WERI-Rb-1 (cell line): Measurements from ENCODE around the gene TMEM100.

Experiments used
- DNase-seq: peaks from one replicate; pipeline ENCODE4 v3.0.0-alpha.2; 2020
- H3K27ac ChIP-seq: fragments of 250-450 bp; sonication (Bioruptor Pico); 2 replicates; pipeline ENCODE4 v1.5.1; 2020; ENCODE audit warnings: mild to moderate bottlenecking, moderate library complexity
- H3K27me3 ChIP-seq: fragments of 250-450 bp; sonication (Bioruptor Pico); 2 replicates; pipeline ENCODE4 v1.5.1; 2021; ENCODE audit warnings: mild to moderate bottlenecking, low read depth, moderate library complexity; ENCODE audit not compliant: insufficient read depth, severe bottlenecking
- H3K36me3 ChIP-seq: fragments of 250-450 bp; sonication (Bioruptor Pico); 2 replicates; pipeline ENCODE4 v1.5.1; 2020; ENCODE audit warnings: mild to moderate bottlenecking, moderate library complexity
- H3K4me3 ChIP-seq: 2 replicates; pipeline ENCODE4 v1.5.1; 2011; ENCODE audit warnings: low read depth, mild to moderate bottlenecking, control low read depth, low read length
- H3K9me3 ChIP-seq: fragments of 250-450 bp; sonication (Bioruptor Pico); 2 replicates; pipeline ENCODE4 v1.5.1; 2021; ENCODE audit warnings: mild to moderate bottlenecking, moderate library complexity; ENCODE audit not compliant: severe bottlenecking
- TF ChIP-seq, protein P1 (sequence below): IDR thresholded peaks from 2 replicates; pipeline ENCODE4 v1.5.1; 2011; ENCODE audit warnings: low read depth, mild to moderate bottlenecking, control low read depth, inconsistent platforms, low read length

Gene TMEM100

GRCh38 chr17:55765472-55765871 lies 42.8 kb upstream of the TMEM100 start:
- no peak overlapping the region for H3K27ac ChIP-seq
- DNase-seq = no peak
- H3K27me3 ChIP-seq = no peaks in the 10 kb centered on the region
- H3K9me3 ChIP-seq = no peaks in the 10 kb centered on the region
- TF ChIP-seq, protein P1, sequence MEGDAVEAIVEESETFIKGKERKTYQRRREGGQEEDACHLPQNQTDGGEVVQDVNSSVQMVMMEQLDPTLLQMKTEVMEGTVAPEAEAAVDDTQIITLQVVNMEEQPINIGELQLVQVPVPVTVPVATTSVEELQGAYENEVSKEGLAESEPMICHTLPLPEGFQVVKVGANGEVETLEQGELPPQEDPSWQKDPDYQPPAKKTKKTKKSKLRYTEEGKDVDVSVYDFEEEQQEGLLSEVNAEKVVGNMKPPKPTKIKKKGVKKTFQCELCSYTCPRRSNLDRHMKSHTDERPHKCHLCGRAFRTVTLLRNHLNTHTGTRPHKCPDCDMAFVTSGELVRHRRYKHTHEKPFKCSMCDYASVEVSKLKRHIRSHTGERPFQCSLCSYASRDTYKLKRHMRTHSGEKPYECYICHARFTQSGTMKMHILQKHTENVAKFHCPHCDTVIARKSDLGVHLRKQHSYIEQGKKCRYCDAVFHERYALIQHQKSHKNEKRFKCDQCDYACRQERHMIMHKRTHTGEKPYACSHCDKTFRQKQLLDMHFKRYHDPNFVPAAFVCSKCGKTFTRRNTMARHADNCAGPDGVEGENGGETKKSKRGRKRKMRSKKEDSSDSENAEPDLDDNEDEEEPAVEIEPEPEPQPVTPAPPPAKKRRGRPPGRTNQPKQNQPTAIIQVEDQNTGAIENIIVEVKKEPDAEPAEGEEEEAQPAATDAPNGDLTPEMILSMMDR = no peak
- H3K36me3 ChIP-seq = no peaks in the 10 kb centered on the region
- no peak overlapping the region for H3K4me3 ChIP-seq

GRCh38 chr17:55764610-55765009 lies 41.9 kb upstream of the TMEM100 start:
- DNase-seq = no peak
- Histone ChIP-seq H3K4me3 (no peak overlapping the region), H3K27ac (no peak overlapping the region), H3K27me3 (no peaks in the 10 kb centered on the region), H3K36me3 (no peaks in the 10 kb centered on the region), H3K9me3 (no peaks in the 10 kb centered on the region)
- TF ChIP-seq, protein P1 = no peak

- no peak overlapping the region for H3K27ac ChIP-seq
Observed at GRCh38 chr17:55763856-55764255, 41.2 kb upstream of the TMEM100 start.

GRCh38 chr17:55762086-55762858 lies 39.6 kb upstream of the TMEM100 start:
- TF ChIP-seq, protein P1 = no peak

More at GRCh38 chr17:55763856-55764255, 41.2 kb upstream of the TMEM100 start:
- Histone ChIP-seq H3K4me3 (no peak overlapping the region), H3K36me3 (no peaks in the 10 kb centered on the region), H3K9me3 (no peaks in the 10 kb centered on the region), H3K27me3 (no peaks in the 10 kb centered on the region)
- no peak for DNase-seq
- TF ChIP-seq, protein P1 = no peak

DNA sequence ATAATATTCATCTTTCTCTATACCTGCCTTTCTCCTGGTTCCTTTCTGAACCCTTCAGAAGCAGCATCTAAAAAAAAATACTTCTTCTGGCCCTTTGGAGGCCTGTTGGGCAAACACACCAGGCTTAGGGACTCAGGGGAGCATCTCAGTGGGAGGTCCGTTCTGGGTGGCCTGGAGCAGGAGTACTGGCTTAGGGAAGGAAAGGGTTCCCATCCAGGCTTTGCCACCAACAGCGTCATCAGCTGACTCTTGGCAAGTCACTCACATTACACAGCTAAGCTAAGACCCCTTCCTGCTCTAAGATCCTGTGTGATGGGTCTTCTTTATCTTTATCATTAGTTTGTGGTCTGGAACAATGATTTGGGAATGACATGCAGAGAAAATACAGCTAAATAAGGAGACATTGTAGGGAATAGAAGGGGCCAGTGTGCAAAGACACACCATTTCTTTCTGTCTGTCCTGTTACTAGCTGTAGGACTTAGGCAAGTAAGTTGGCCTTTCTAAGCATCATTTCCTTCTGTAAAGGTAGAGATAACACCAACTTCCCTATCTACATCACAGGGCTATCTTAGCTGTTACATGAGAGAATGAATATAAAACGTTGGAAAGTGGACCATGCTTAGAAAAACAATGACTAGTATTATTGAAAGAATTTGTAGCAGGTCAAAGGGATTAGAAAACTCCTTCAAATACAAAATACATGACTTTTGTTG lies 38.1 kb upstream of the TMEM100 start:
- Histone ChIP-seq H3K4me3 (no peak overlapping the region), H3K36me3 (no peaks in the 10 kb centered on the region), H3K27me3 (no peaks in the 10 kb centered on the region), H3K9me3 (no peaks in the 10 kb centered on the region), H3K27ac (no peak overlapping the region)
- TF ChIP-seq, protein P1 = no peak
- DNase-seq = no peak

More at GRCh38 chr17:55762086-55762858, 39.6 kb upstream of the TMEM100 start:
- DNase-seq = no peak
- H3K4me3 ChIP-seq = no peak overlapping the region
- H3K36me3 ChIP-seq = no peaks in the 10 kb centered on the region
- no peak overlapping the region for H3K27ac ChIP-seq
- H3K27me3 ChIP-seq = no peaks in the 10 kb centered on the region
- no peaks in the 10 kb centered on the region for H3K9me3 ChIP-seq
